Measurements from ENCODE around the gene PRDX4.
"Not testable (repeated sequence)": the region's sequence is repeated elsewhere in the genome, so short reads cannot be mapped to it uniquely, and the experiment has no call there.

The PRDX4 gene

DNA sequence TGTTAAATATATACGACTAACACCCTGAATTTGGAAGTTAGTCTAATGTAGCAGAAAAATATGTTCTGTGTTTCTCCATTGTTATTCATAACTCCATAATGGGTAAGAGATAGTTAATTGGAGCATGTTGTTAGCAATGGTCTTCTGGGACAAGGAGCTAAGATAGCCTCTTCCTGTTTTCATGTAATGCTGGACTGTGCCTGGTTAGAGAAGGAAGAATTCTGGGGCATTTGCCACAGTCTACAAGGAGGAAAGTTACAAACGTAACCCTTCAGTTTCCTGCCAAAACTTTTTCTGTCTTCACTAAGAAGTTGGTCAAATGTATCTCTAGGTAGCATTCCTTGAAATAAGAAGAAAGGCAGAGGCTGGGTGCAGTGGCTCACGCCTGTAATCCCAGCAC lies 5.8 kb downstream of the PRDX4 start:
- DNase-seq (ENCODE audit: low read depth in 2 of 2): no peak

DNA sequence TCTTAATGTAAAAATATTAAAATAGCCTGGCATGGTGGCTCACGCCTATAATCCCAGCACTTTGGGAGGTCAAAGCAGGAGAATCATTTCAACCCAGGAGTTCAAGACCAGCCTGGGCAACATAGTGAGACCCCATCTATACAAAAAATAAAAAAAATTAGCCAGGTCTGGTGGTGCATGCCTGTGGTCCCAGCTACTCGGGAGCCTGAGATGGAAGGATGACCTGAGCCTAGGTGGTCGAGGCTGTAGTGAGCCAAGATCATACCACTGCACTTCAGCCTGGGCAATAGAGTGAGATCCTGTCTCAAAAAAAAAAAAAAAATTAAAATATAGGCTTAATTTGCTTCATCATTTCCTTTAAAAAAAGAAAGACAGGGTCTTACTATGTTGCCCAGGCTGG lies 9.2 kb downstream of the PRDX4 start:
- DNase-seq (ENCODE audit: low read depth in 2 of 2): not testable (repeated sequence)

DNA sequence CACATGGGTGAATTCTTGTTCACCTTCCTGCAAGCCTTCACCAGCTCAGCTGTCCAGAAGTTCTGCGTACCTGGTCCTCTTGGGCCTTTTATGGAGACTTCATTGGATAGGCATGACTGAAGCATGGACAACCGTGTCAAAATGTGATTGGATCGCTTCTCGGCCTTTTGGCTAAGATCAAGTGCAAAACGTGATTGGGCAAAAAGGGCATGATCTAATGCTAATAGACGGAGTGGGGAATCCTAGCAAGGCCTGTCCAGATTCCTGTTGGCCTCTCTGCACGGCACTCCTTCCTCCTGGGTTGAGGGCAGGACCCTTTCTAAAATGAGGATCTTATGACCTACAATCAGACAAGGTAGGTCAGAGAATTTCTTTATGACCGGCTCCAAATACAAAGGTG lies 24.9 kb downstream of the PRDX4 start:
- DNase-seq (ENCODE audit: low read depth in 2 of 2): no peak

GRCh38 chrX:23694606-23695005 lies 27.3 kb downstream of the PRDX4 start:
- no peak for DNase-seq (ENCODE audit: low read depth in 2 of 2)

DNA sequence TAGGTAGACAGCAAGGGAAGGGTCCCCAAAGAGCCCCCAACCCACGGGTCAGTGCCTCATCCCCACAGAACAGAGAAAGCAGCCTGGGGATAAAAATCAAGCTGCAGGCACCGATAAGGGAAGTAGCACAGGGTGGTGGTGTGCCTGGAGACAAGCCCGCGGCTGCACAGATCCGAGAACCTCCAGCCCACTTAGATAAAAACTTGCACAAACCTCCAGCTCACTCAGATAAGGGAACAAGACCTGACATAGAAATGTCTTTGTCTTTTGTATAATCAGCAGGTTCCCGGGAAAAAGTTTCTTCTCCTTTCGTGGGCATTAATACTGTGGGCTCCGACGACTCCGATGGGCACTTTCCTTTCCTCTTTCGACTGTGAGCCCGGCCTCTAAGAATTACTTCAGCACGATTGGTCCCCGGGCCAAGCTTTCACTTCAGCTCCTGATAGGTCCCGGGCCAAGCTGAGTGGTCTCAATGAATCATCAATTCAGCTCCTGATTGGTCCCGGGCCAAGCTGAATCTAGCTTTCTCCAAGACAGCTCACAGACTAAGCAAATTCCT lies 32.4 kb downstream of the PRDX4 start:
- no peak for DNase-seq (ENCODE audit: low read depth in 2 of 2)

GRCh38 chrX:23704673-23705206 lies 37.4 kb downstream of the PRDX4 start:
- no peak for DNase-seq (ENCODE audit: low read depth in 2 of 2)

DNA sequence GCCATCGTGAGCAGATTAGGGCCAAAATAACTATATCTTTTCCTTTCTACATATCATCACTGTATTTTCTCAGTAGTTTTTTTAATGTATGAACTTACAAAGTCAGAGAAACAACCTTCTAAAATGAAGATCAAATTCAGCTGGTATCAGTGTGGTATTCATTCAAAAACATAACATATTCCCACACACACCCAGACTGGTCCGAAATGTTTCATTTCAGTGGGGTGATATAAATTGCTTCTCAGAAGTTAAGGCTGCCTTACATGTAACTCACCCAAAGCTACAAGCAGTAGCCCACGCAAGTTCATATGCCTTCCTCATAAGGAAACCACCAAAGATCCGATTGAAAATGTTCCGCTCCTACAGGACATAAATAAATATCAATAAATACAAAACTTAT lies 37.9 kb downstream of the PRDX4 start:
- DNase-seq (ENCODE audit: low read depth in 2 of 2): no peak

- no peak for DNase-seq (ENCODE audit: low read depth in 2 of 2)
Observed at GRCh38 chrX:23720117-23720677, 52.9 kb downstream of the PRDX4 start.

- no peak for DNase-seq (ENCODE audit: low read depth in 2 of 2)
Observed at GRCh38 chrX:23726191-23726590, 58.9 kb downstream of the PRDX4 start.

- no peak for DNase-seq (ENCODE audit: low read depth in 2 of 2)
Observed at GRCh38 chrX:23727206-23727605, 59.9 kb downstream of the PRDX4 start.

- no peak for DNase-seq (ENCODE audit: low read depth in 2 of 2)
Observed at GRCh38 chrX:23729214-23729613, 61.9 kb downstream of the PRDX4 start.

DNA sequence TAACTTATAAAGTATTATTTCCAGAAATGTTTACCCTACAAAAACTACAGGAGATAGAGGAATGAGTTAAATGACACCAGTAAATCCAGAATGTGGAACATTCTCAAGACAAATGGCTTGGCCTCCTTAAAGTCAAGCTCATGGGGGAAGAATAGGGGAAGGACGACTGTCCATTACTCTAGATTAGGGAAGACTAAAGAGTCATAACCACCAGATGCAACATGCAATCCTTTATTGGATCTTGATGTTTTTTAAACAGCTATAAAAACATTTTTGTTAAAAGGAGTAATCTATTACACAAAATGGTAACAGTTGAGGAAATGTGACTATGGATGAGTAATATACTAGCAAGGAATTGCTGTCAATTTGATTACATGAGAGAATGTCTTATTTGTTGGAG lies 64.7 kb downstream of the PRDX4 start:
- DNase-seq (ENCODE audit: low read depth in 2 of 2): no peak

- DNase-seq (ENCODE audit: low read depth in 2 of 2): no peak
Observed at GRCh38 chrX:23732704-23733103, 65.4 kb downstream of the PRDX4 start.

All from stimulated activated CD8-positive, alpha-beta memory T cell treated with anti-CD3 and anti-CD28 coated beads, Interleukin-7, amount 100 ng/mL, for 1 hour (primary cell).